NCI-H146 treated with DMSO at 0.1 percent for 48 hours (cell line): ENCODE data around the gene NODAL.
"Not testable (repeated sequence)": the region's sequence is repeated elsewhere in the genome, so short reads cannot be mapped to it uniquely, and the experiment has no call there.

ENCODE experiments used
- DNase-seq: peaks from one replicate; lab custom pipeline; 2025; ENCODE audit not compliant: unreplicated experiment; lab: John Stamatoyannopoulos, UW

The NODAL gene

GRCh38 chr10:70441161-70441894 lies at the start of gene NODAL:
TSS of gene NODAL (minus strand) at chr10:70441681. CDS start at chr10:70441667, 14 bp downstream.
- DNase-seq, result peak; percentile 16

- no peak for DNase-seq
Observed at GRCh38 chr10:70490142-70490541, 48.7 kb upstream of the NODAL start.

GRCh38 chr10:70487824-70488223 lies 46.3 kb upstream of the NODAL start:
- no peak for DNase-seq

- DNase-seq, result not testable (repeated sequence)
Observed at GRCh38 chr10:70483872-70484271, 42.4 kb upstream of the NODAL start.

- no peak for DNase-seq
Observed at GRCh38 chr10:70482982-70483760, 41.7 kb upstream of the NODAL start.

GRCh38 chr10:70481831-70482530 lies 40.5 kb upstream of the NODAL start:
- no peak for DNase-seq

GRCh38 chr10:70481105-70481504 lies 39.6 kb upstream of the NODAL start:
- DNase-seq, result no peak

GRCh38 chr10:70480239-70480861 lies 38.9 kb upstream of the NODAL start:
- no peak for DNase-seq

GRCh38 chr10:70479626-70480238 lies 38.3 kb upstream of the NODAL start:
- DNase-seq, result no peak

- DNase-seq, result no peak
Observed at GRCh38 chr10:70479165-70479581, 37.7 kb upstream of the NODAL start.

GRCh38 chr10:70478191-70479164 lies 37.0 kb upstream of the NODAL start, which contains the start of gene PALD1:
TSS of gene PALD1 (plus strand) at chr10:70478767. CDS start at chr10:70525952, 47,185 bp downstream.
- DNase-seq, result peak; percentile 37

GRCh38 chr10:70477661-70478162 lies 36.2 kb upstream of the NODAL start:
- DNase-seq, result peak; percentile 30

- DNase-seq, result no peak
Observed at GRCh38 chr10:70476249-70477035, 35.0 kb upstream of the NODAL start.

- DNase-seq, result no peak
Observed at GRCh38 chr10:70475661-70476060, 34.2 kb upstream of the NODAL start.

- DNase-seq, result no peak
Observed at GRCh38 chr10:70474780-70475179, 33.3 kb upstream of the NODAL start.

- no peak for DNase-seq
Observed at GRCh38 chr10:70472799-70473454, 31.4 kb upstream of the NODAL start.

- no peak for DNase-seq
Observed at GRCh38 chr10:70466951-70467350, 25.5 kb upstream of the NODAL start.

GRCh38 chr10:70465832-70466231 lies 24.4 kb upstream of the NODAL start:
- DNase-seq, result no peak
